ENCODE results near the gene TUBE1.

DNA sequence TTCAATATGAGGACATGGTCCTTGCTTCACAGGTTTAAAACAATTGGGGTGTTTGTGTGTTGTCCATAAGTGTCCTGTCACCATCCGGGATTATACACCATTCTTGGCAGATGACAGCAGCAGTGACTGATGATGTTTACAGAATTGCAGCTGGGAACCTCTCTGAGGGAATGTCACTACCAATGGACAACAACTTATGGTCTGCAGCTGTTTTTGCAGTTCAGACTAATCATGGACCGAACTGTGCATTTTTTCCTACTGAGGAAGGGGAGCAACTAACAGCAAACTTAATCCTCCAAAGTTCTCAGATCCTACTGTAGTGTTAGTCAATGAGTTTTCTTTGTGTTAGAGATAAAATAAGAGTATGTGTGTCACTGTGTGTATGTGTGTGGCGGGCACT, 26.1 kb upstream of the TUBE1 start:
- no peak for TF ChIP-seq SP1 (IDR thresholded peaks at IDR 0.05; ENCODE audit: low read depth)
- no peak for TF ChIP-seq CEBPB (IDR thresholded peaks at IDR 0.05; ENCODE audit: low read depth)
- TF ChIP-seq EZH2phosphoT487 (IDR thresholded peaks at IDR 0.05; ENCODE audit: borderline replicate concordance): no peak
- TF ChIP-seq, protein P1, sequence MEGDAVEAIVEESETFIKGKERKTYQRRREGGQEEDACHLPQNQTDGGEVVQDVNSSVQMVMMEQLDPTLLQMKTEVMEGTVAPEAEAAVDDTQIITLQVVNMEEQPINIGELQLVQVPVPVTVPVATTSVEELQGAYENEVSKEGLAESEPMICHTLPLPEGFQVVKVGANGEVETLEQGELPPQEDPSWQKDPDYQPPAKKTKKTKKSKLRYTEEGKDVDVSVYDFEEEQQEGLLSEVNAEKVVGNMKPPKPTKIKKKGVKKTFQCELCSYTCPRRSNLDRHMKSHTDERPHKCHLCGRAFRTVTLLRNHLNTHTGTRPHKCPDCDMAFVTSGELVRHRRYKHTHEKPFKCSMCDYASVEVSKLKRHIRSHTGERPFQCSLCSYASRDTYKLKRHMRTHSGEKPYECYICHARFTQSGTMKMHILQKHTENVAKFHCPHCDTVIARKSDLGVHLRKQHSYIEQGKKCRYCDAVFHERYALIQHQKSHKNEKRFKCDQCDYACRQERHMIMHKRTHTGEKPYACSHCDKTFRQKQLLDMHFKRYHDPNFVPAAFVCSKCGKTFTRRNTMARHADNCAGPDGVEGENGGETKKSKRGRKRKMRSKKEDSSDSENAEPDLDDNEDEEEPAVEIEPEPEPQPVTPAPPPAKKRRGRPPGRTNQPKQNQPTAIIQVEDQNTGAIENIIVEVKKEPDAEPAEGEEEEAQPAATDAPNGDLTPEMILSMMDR (IDR thresholded peaks at IDR 0.05 in 2 of 3, conservative IDR thresholded peaks at IDR 0.05 in 1 of 3; ENCODE audit: borderline replicate concordance in 1 of 3, insufficient read depth in 1 of 3, low read depth in 2 of 3, low read length in 2 of 3): no peak
- TF ChIP-seq YY1 (IDR thresholded peaks at IDR 0.05; ENCODE audit: extremely low read depth, insufficient replicate concordance, low read depth, low read length): no peak
- TF ChIP-seq POLR2A (IDR thresholded peaks at IDR 0.05; ENCODE audit: borderline replicate concordance, extremely low read depth, insufficient read depth, insufficient read length): no peak
- TF ChIP-seq EZH2 (IDR thresholded peaks at IDR 0.05): no peak
- TF ChIP-seq ZNF274 (IDR thresholded peaks at IDR 0.05; ENCODE audit: low read depth, low read length): no peak
- TF ChIP-seq RAD21 (IDR thresholded peaks at IDR 0.05; ENCODE audit: low read depth): no peak
- no peak for TF ChIP-seq TCF7L2 (IDR thresholded peaks at IDR 0.05; ENCODE audit: borderline replicate concordance, extremely low read depth, insufficient read depth, insufficient read length)
- no peak for TF ChIP-seq SIN3A (IDR thresholded peaks at IDR 0.05; ENCODE audit: low read depth)
- no peak for TF ChIP-seq ELF1 (IDR thresholded peaks at IDR 0.05; ENCODE audit: borderline replicate concordance, low read depth)

All from HCT116 (cell line).